Measurements from ENCODE around the gene SMAD3.

SMAD3 gene

DNA sequence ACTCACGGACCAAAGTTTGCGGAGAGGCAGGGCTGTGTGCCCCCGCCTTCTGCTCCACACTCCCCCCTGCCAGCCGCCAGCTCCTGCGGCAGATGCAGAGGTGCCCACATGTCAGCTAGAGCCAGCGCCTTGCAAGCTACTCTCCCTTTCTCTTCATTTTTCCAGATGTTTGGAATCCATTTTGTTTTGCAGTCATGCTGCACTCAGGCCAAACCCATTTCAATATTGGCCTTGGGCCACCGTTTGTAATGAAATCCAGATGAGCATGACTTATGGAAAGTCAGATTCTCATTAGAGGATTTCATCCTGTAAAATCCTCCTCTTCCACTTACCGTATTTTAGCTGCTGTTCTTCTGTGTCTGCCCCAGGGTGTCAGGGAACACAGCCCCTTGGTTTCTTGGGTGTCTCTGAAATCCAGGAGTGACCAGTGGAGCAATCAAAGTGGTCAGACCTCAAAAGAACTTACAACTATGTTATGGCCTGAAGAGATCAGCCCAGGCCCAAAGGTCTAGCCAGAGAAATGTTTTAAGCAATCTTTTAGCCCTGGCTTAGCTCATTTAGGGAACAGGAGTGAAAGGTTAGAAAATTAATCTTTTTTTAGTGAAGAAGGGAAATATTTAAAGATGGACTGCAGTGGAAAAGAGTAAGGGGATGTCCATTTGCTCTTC is 123.3 kb downstream of the SMAD3 start:
- no peak for DNase-seq

DNA sequence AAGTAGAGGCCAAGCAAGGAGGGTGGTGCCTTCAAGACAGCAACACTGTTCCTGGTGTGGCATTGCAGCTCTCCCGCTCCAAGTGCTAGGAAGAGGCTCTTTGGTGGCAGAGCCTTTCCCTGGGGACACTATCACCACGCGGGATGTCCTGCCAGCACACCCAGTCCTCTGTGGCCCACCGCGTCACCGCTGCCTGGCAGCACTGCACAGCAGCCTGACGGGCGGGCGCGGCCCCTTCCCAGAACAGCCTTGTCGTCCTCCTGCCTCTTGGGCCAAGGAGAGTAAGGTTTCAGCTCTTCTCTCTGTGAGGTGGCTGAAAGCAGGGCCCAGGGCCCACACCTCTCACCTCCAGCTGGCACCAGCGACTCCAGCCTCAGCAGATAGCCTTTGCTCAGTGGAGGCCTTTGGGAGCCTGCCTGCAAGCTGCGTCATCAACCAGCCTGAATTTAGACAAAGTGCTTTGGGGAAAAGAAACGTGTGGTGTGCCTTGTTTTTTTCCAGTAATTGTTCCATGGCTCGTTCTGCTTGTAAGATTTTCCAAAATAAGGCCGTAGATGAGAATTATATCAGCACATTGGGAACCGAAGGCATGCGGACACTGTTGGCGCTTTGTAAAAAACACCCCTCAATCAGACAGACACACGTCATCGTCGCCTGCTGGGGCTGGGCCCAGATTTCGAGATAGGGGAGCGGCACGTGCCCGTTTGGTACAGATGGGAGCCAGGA is 124.1 kb downstream of the SMAD3 start:
- DNase-seq = no peak

DNA sequence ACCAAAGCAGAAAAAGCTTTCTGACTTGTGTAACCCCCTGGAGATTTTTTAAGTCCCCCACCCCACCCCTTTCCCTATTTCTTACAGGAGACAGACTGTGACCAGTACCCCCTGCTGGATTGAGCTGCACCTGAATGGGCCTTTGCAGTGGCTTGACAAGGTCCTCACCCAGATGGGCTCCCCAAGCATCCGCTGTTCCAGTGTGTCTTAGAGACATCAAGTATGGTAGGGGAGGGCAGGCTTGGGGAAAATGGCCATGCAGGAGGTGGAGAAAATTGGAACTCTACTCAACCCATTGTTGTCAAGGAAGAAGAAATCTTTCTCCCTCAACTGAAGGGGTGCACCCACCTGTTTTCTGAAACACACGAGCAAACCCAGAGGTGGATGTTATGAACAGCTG is 124.9 kb downstream of the SMAD3 start:
- DNase-seq = no peak

DNA sequence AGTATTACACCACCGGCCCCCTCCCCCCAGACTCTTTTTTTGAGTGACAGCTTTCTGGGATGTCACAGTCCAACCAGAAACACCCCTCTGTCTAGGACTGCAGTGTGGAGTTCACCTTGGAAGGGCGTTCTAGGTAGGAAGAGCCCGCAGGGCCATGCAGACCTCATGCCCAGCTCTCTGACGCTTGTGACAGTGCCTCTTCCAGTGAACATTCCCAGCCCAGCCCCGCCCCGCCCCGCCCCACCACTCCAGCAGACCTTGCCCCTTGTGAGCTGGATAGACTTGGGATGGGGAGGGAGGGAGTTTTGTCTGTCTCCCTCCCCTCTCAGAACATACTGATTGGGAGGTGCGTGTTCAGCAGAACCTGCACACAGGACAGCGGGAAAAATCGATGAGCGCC is 125.4 kb downstream of the SMAD3 start:
- no peak for DNase-seq

DNA sequence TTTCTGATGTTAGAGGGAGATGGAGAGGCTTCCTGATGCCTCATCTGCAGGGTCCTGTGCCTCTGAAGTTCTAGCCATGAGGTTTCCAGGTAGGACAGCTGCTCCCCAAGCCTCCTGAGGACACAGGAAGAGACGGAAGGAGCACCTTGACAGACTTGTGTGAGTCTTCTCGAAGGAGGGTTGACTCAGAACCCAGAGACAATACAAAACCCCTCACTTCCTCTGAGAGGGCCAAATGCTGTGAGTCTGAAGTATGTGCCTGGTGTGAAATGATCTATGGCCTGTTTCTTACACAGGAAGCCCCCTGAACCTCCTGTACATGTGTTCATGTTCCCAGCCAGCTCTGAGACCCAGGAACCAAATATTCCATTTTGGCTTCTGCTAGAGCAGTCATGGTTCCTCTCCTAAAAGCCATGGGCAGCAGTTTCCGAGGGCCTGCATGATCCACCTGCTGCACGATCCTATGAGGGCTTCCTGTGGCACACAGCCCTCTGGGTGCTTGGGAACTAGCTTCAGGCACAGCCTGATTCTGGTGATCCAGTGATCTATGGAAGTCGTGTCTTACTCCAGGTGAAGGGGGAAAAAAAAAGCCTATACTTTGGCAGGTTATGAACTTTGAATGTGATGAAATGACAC is 126.9 kb downstream of the SMAD3 start:
- no peak for DNase-seq

DNA sequence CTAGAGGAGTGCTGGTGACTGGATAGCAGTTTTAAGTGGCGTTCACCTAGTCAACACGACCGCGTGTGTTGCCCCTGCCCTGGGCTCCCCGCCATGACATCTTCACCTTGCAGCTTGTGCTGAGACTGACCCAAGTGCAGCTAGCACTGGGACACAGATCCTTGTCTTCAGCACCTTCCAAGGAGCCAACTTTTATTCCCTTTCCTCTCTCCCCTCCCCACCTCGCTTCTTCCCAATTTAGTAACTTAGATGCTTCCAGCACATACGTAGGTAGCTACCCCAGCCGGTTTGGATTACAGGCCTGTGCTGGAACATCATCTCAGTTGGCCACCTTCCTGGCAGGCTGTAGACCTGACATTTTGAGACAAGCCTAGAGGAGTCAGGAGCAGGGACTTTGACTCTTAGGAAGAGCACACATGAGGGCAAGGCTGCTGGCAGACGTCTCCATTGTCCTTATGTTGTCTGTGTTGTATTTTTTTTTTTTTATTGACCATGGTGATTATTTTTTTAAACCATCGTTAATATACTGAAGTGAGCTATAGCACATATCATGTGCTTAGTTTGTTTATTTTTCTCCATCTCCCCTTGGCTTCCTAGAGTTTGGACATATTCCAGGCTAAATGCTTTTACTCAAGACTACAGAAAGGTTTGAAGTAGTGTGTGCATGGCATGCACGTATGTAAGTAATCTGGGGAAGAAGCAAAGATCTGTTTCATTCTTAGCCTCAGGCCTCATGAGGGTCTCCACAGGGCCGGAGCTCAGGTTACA is 128.0 kb downstream of the SMAD3 start:
- DNase-seq = no peak

DNA sequence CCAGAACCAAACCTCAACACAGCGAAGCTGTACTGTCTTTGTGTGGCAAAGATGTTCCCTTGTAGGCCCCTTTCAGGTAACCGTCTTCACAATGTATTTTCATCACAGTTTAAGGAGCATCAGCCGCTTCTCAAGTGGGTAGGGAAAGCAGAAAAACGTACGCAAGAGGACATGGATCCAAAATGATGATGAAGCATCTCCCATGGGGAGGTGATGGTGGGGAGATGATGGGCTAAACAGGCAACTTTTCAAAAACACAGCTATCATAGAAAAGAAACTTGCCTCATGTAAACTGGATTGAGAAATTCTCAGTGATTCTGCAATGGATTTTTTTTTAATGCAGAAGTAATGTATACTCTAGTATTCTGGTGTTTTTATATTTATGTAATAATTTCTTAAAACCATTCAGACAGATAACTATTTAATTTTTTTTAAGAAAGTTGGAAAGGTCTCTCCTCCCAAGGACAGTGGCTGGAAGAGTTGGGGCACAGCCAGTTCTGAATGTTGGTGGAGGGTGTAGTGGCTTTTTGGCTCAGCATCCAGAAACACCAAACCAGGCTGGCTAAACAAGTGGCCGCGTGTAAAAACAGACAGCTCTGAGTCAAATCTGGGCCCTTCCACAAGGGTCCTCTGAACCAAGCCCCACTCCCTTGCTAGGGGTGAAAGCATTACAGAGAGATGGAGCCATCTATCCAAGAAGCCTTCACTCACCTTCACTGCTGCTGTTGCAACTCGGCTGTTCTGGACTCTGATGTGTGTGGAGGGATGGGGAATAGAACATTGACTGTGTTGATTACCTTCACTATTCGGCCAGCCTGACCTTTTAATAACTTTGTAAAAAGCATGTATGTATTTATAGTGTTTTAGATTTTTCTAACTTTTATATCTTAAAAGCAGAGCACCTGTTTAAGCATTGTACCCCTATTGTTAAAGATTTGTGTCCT is 129.0 kb downstream of the SMAD3 start:
- DNase-seq = no peak

DNA sequence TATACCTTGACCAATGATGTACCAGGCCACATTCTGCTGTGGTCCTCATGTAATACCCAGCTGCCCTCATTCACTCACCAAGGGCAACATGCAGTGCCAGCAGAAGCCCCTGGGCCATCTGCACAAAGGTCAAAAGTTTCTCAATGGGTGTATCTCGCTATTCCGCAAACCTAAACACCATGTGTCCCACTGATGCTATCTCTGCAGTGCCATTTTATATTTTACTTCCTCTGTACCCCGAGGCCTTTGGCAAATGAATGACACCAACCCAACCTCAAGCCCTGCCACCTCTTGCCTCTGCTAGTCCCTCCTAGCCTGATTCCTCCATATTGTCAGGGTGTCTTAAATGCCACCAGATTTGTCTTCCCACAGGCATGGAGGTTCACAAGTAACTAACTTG is 129.9 kb downstream of the SMAD3 start:
- DNase-seq = no peak

DNA sequence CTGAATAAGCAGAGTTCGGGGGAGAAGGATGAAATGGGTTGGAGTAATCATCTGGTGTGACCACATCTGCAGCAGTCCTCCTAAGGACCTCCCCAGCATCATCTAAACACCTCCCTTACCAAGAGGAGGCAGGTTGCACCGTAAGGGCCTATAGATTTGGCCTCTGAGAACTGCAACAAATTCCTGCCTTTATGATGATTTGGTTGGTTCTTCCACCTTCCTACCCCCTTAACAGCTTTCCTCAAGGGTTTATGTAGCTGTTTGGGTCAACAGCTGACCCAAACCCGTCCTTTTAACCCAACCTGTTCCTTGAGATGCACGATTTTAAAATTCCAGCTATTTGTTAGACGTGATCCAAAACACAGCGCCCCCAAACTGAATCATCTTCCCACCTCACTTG is 130.8 kb downstream of the SMAD3 start:
- DNase-seq = no peak

DNA sequence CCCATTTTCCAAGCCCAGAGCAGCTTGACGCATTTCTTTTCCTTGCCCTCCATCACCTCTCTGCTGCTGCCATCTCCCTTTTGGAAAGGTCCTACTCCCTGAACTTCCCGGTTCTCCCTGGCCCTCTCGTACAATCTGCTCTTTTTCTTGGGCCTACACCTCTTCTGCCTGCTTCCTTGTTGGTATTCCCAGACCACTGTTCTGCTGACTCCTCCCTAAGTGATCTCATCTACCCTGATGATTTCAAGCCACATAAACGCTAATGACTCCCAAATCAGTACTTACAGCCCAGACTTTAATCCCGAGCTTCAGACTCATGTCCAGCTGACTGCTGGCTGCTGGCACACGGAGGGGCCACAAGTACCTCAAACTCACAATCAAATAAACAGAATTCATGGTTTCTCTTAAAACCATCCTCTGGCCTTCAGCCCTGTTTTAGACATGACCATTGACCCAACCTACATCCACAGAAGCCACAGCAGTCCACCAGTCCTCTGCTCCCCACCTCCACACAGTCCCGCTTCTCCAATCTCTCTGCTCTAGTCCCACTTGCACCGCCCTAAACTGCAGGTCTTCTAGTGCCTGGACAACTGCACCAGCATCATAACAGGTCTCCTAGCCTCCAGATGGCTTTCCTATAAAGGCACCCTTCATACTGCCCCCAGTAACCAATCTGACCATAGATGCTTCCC is 131.4 kb downstream of the SMAD3 start:
- no peak for DNase-seq

DNA sequence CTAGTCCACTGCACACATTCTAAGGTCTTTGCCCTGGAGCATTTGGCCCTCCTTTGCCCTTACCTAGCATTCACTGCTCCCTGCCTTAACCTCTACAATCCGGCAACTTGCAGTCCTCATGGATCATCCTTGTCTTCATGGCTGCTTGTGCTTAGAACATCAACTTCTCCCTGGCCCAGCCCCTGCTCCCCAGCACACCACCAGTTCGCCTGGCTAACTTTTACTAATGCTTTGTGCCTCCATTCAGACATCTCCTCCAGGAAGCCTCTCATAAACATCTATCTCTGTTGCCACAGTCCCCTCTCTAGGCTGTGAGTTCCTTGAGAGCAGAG is 131.9 kb downstream of the SMAD3 start:
- DNase-seq = no peak

DNA sequence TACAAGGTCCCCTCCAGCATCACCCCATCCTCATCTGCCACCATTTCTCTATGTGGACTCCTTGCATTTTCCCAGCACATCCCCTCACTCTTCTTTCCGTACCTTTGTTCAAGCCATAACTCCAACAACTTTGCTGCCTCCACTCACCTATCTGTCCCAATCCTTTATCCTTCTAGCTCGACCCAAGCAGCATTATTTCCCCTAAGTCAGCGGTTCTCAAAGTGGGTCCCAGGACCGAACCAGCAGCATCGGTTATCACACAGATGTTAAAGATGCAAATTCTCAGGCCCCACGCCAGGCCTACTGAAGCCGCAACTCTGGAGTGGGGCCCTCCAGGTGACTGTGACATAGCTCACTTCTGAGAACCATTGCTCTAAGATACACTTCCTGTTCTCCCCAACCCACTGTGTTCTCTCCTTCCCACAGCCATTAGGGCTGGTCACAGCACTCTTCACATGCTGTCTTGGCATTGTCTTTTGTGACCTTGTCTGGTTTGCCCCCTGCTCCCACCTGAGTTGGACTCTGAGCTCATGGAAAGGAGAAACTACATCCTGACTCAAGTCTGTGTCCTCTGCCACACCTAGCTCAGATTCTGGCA is 132.9 kb downstream of the SMAD3 start:
- no peak for DNase-seq

DNA sequence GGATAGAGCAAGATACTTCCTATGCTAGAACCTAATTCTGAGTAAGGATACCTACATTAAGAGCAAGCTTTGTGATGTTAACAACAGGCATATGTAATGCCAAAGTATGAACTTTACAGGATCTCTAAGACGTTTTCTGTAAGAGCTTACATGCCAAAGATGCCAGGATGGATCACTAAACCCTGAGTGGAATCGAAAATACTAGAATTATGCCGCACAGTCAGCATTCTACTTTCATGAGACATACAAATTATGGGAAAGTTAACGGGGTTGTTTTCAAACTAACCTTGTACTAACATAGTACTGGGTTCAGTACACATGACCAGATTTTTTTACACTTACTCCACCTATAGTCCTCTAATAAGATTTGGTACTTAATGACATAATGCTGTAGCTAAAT is 134.0 kb downstream of the SMAD3 start:
- no peak for DNase-seq

DNA sequence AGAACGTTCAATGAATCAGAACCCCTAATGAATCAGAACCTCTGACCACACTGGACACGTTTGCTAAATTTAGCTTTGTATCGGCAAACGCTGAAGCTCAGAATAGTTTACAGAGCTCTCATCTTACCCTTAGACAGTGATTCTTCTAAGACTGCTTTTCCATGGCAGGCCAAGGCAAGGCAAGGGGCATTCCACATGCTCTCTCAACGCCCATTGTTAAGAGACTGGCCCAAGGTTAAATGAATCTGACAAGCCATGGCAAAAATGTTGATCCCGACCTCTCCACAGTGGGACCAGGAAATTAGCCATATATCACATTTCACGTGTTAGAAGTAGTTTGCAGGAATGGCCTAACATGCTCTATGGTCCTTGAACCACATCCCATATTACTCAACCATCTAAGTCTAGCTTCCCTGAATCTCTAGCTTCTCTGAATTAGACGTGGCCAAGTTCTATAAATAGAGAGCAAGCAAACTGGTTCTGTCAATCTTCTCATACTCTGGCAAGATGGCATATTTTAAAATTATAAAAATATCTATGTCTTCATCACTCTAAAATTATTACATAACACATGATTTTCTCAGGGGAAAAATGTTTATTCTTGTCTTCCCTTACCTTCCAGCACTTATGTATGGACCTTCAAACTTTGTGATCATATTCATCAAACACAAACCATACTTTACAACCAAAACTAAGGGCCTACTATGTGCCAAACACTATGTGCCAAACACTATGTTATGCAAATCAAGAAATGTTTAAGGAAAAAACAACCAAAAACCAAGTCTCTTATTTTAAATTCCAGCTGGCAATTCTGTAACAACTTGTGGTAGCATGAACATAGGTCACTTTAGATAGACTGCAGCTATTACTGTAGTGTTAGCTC is 134.7 kb downstream of the SMAD3 start:
- DNase-seq = no peak

DNA sequence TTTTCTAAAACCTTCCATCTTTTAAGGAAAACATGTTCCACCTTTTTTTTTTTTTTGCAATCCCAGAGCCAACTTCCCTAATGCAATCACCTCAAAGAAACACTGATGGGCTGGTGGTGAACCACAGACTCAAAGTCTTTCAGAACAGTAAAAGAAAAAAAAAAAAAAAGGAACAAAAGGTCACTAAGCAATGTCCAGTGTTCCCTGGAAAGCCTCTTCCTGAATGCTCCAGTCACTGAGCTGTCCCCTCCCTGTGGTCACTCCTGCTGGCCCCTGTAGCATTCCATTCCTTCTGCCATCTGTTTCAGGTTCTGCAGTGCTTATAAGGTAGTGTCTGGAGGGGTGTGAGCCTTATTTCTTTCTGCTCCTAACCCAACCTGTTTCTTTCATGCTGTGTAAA is 135.7 kb downstream of the SMAD3 start:
- no peak for DNase-seq

DNA sequence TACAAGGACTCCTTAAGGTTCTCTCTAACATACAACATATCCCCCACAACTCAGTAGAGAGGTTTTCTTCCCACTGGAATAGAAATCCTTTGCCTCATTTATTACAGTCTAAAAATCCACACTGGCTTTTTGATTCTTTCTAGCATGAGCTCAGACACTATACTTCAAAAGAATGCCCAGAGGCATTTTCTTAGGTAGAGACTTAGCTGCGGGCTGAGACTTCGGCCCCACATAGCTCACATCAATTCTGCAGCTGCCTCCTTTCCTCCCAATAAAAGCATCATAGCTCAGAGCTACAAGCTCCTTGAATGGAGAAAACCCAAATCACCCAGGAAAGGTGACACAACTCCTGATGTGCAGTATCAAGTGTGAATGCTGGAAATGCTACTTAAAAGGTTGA is 136.7 kb downstream of the SMAD3 start:
- no peak for DNase-seq

DNA sequence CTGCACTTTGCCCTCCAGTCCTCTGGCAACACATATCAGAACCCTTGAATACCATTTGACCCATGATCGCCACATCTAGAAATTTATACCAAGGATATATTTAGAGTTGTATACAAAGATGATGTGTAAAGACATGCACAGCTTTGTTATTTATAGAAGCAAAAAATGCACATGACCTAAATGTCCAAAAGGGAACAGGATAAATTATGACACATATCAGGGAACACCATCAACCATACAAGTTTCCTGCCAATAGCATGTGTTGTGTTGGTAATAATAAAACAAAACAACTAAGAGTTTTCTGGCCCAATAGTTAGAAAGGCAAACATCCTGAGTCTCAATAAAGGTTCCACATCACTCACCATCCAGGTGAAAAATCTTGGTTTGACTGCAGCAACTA is 137.6 kb downstream of the SMAD3 start:
- no peak for DNase-seq

DNA sequence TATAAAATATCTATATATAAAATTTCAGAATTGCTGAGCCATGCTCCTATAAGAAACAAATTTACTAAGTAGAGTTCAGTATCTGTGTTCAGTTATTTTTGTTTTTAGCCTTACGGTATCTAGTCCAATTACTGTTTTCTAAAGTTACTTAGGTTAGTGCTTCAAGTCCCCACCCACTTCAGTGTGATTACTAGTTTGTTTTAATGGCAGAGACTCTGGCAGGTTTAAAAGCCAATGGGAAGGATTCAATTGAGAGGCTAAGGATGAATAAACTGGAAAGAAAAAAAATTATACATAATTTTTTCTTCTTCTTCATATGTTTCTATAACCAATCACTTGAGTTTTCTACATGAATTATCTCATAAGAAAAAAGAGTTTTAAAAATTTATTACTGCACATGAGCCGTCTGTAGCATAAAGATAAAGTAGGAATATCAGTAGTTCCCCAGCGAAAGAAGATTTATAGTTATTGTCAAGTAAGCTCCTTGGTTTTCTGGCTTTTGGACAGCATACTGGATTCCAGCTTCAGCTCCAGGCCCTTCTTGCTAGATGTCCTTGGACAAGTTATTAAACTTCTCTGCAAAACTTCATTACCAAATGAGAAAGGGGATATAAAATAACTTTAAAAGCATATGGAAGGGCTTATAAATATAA is 142.3 kb downstream of the SMAD3 start:
- no peak for DNase-seq

DNA sequence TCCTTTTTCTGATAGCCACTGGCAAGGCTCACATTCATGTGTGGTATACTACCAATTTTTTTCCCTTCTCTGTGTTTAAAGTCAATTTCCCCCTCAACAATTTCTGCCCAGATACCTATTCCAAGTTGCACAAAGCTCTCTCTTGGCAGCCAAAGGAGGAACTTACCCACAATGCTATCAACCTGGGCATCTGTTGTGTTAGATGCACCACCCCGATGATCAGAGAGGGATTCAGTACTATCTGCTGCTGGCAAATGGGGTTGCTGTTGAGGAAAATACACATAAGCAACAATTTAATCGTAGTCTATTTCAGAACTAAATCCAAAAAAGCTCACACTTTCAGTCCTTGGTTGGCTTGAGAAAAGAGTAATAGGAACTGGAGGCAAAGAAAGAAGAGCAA is 143.0 kb downstream of the SMAD3 start:
- DNase-seq = no peak

Data from stimulated activated CD4-positive, alpha-beta T cell treated with anti-CD3 and anti-CD28 coated beads, Interleukin-4, amount 100 ng/mL, for 24 hours (primary cell).